Measurements from ENCODE around the gene SPDEF. TPM values are rescaled to one million over a fixed set of nuclear protein-coding genes. Genes with fewer than 3 reads are reported as not detected.

The SPDEF gene
- total RNA-seq, 1 donor = not detected

GRCh38 chr6:34522761-34523160, 33.4 kb downstream of the SPDEF start:
- Histone ChIP-seq H3K36me3 (ENCODE audit: insufficient read depth, low read length) (no peaks in the 10 kb centered on the region), H3K27ac (ENCODE audit: low read depth, low read length) (no peak overlapping the region), H3K4me2 (ENCODE audit: insufficient read depth, low read length) (no peak overlapping the region), H3K4me3 (ENCODE audit: insufficient read depth, low read length) (no peak overlapping the region), H3K9me3 (ENCODE audit: low read depth, low read length) (no peaks in the 10 kb centered on the region), H3K79me2 (ENCODE audit: insufficient read depth, low read length) (no peaks in the 10 kb centered on the region), H2AFZ (ENCODE audit: low read length) (no peak overlapping the region), H3K4me1 (ENCODE audit: insufficient read depth, low read length) (peaks cover 4% of the 10 kb centered on the region), H4K20me1 (ENCODE audit: insufficient read depth, low read length) (no peaks in the 10 kb centered on the region), H3K27me3 (ENCODE audit: insufficient read depth, low read length) (no peaks in the 10 kb centered on the region)
- DNase-seq (ENCODE audit: insufficient read length, low spot score, missing footprints) = no peak
- TF ChIP-seq CTCF (IDR thresholded peaks at IDR 0.05; ENCODE audit: extremely low read depth, low read depth, low read length) = no peak

GRCh38 chr6:34521463-34522285, 34.5 kb downstream of the SPDEF start:
- no peaks in the 10 kb centered on the region for H3K27me3 ChIP-seq (ENCODE audit: insufficient read depth, low read length)
- H3K36me3 ChIP-seq (ENCODE audit: insufficient read depth, low read length) = no peaks in the 10 kb centered on the region
- H3K27ac ChIP-seq (ENCODE audit: low read depth, low read length) = no peak overlapping the region
- H3K4me3 ChIP-seq (ENCODE audit: insufficient read depth, low read length) = no peak overlapping the region
- no peak overlapping the region for H3K4me2 ChIP-seq (ENCODE audit: insufficient read depth, low read length)
- H3K4me1 ChIP-seq (ENCODE audit: insufficient read depth, low read length) = peaks cover 2% of the 10 kb centered on the region
- H2AFZ ChIP-seq (ENCODE audit: low read length) = no peak overlapping the region
- H3K79me2 ChIP-seq (ENCODE audit: insufficient read depth, low read length) = no peaks in the 10 kb centered on the region
- no peaks in the 10 kb centered on the region for H3K9me3 ChIP-seq (ENCODE audit: low read depth, low read length)
- peak; percentile 69 for DNase-seq (ENCODE audit: insufficient read length, low spot score, missing footprints)
- TF ChIP-seq CTCF (IDR thresholded peaks at IDR 0.05; ENCODE audit: extremely low read depth, low read depth, low read length) = no peak
- no peaks in the 10 kb centered on the region for H4K20me1 ChIP-seq (ENCODE audit: insufficient read depth, low read length)

GRCh38 chr6:34520645-34521462, 35.3 kb downstream of the SPDEF start:
- Histone ChIP-seq H2AFZ (ENCODE audit: low read length) (no peak overlapping the region), H3K27ac (ENCODE audit: low read depth, low read length) (no peak overlapping the region), H3K27me3 (ENCODE audit: insufficient read depth, low read length) (peaks cover 5% of the 10 kb centered on the region), H4K20me1 (ENCODE audit: insufficient read depth, low read length) (no peaks in the 10 kb centered on the region), H3K79me2 (ENCODE audit: insufficient read depth, low read length) (no peaks in the 10 kb centered on the region), H3K4me3 (ENCODE audit: insufficient read depth, low read length) (no peak overlapping the region), H3K36me3 (ENCODE audit: insufficient read depth, low read length) (no peaks in the 10 kb centered on the region), H3K4me2 (ENCODE audit: insufficient read depth, low read length) (no peak overlapping the region), H3K4me1 (ENCODE audit: insufficient read depth, low read length) (no peaks in the 10 kb centered on the region), H3K9me3 (ENCODE audit: low read depth, low read length) (no peaks in the 10 kb centered on the region)
- TF ChIP-seq CTCF (IDR thresholded peaks at IDR 0.05; ENCODE audit: extremely low read depth, low read depth, low read length) = no peak
- DNase-seq (ENCODE audit: insufficient read length, low spot score, missing footprints) = peak; percentile 65

Measured in osteoblast (primary cell).